Stimulated activated CD4-positive, alpha-beta T cell treated with anti-CD3 and anti-CD28 coated beads, Interleukin-1b, Interleukin-23, amount 100 ng/mL, for 4 hours (primary cell): Measurements from ENCODE around the gene TCF25.
"Not testable (repeated sequence)": the region's sequence is repeated elsewhere in the genome, so short reads cannot be mapped to it uniquely, and the experiment has no call there.

Experiments used
- DNase-seq, 2 donors: peaks; one replicate each; pipeline ENCODE4 v3.0.0-alpha.2; 2020; ENCODE audit warnings: low read depth in 2 of 2

Gene TCF25

DNA sequence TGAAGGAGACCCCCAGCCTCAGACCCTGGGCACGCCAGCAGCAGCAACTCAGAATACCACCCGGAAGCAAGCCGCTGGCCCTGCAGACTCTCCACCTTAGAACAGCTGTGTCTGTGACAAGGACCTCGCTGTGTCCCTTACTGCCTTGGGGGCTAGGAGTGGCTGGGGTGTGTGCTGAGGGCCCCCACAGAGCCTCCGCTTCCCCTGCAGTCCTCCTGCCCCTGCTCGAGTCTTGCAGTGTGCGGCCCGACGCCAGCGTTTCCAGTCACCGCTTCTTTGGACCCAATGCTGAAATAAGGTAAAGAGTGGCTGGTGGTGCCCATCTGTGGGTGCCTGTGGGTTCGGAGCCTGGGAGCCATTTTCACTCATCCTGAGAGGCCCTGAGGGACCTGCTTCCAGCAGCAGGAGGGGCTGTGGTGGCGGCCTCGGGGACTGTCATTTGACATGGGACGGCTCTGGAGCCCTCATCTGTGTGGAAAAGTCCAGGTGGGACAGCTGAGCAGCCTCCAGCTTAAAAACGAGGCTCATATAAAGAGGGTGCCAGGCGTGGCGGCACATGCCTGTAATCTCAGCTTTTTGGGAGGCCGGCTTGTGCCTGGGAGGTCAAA, 30.6 kb downstream of the TCF25 start:
- DNase-seq, result no peak

DNA sequence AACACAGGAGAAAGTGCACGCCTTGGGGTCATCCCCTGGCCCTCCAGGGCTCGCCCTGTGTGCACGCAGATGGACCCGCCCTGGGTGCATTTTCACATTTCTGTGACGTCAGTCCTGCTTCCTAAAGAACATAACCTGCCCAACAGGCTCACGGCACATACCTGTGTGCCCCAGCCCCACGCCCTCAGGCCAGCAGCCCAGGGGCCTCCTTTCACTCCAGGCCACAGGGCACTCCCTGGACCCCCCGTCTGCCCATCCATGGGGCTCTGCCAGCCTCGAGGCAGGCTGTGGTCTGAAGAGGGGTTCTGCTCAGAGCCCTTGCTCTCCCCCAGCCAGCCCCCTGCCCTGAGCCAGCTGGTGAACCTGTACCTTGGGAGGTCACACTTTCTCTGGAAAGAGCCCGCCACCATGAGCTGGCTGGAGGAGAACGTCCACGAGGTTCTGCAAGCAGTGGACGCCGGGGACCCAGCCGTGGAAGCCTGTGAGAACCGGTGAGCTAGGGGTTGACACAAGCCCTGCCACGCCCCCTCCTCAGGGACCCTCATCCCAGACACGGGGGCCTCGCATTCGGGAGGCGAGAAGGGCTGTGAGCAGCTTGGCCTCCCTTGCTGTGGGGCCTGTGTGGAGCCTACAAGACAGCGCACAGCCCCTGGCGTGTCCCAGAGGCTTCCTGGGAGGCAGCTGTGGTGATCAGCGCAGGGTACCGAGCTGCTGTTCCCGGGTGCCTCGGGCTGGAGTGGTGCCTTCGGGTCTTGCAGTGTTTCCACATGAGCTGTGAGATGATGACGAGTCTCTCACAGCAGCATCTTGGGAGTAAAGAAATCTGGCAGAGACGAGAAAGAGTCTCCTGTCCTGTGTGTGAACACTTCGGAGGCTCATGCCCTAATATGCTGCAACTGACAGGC, 31.5 kb downstream of the TCF25 start:
- DNase-seq, result no peak

DNA sequence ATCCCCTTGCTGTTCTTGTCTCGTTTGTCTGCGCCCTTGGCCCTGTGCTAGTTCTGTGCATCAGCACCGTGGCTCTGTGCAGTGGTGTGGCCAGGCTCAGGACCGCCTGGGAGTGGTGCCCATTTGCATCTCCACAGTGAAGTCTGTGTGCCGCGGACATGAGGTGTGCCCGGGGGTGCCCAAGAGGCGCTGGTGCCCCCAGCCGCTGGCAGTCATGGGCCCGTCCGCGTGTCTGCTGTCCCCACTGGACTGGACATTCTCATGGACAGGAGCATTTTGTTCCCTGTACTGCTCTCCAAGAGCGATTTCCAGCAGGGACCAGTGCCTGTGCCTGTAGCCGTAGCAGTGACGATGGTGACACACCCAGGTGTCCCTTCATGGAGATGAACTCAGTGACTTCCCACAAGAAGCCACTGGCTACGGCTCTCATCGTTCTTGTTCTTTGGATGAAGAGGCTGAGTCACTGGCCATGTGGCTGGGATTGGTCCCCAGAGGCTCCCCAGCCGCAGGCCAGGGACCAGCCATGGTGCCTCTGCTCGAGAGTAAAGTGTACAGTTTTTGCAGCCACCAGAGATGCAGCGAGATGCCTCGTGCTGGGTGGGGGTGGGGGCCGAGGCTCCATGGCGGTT, 32.2 kb downstream of the TCF25 start:
- no peak for DNase-seq

DNA sequence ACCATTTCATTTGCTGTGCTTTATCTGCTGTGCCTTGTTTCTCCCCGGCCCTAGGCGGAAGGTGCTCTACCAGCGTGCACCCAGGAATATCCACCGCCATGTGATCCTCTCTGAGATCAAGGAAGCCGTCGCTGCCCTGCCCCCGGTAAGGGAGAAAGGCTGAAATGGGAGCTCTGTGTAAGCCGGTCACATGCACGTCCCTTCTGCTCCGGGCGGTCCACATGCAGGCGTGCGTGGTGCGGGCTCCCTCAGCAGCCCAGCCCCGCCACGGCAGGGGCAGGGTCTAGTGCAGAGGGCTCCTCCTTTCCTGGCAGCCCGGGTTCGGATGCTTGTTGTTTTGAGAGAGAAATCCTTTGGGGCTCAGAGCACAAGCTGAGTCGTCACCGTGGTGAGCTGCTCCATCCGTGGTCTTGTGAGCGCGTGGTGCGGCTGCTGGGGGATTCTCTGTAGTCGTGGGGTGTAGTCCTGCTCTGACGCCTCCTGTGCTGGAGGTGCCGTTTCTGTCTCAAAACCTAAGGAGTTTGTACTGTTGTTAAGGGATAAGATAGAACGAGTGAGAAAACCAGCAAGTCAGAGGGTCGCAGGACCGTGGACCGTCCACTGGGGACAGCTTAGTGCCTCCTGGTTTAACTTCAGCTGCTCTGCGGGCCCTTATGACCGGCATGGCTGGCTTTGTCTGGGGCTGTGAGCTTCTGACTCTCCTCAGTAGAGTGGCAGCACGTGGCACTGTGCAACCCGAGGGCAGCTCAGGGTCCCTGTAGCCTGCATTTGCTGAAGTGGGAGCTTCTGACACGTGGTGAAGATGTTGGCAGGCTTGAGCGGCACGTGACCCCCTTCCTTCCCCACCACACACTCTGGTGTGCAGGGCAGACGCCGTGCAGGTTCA, 33.0 kb downstream of the TCF25 start:
- DNase-seq, result no peak

DNA sequence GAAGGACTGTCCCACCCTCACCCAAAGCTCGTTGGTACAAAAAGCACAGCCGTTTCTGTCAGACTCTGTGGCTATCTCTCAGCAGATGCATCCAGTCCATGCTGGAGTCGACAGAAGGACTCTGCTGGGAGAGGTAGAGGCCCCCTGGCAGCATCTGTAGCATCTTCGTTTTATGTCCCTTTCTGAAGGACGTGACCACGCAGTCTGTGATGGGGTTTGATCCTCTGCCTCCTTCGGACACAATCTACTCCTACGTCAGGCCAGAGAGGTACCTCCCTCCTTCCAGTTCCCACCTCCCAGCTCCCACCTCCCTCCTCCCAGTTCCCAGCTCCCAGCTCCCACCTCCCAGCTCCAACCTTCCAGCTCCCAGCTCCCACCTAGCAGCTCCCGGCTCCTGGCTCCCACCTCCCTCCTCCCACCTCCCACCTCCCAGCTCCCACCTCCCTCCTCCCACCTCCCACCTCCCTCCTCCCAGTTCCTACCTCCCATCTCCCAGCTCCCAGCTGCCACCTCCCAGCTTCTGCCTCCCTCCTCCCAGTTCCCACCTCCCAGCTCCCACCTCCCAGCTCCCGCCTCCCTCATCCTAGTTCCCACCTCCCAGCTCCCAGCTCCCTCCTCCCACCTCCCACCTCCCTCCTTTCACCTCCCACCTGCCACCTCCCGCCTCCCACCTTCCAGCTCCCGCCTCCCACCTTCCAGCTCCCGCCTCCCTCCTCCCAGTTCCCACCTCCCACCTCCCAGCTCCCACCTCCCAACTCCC, 33.8 kb downstream of the TCF25 start:
- DNase-seq, result no peak

DNA sequence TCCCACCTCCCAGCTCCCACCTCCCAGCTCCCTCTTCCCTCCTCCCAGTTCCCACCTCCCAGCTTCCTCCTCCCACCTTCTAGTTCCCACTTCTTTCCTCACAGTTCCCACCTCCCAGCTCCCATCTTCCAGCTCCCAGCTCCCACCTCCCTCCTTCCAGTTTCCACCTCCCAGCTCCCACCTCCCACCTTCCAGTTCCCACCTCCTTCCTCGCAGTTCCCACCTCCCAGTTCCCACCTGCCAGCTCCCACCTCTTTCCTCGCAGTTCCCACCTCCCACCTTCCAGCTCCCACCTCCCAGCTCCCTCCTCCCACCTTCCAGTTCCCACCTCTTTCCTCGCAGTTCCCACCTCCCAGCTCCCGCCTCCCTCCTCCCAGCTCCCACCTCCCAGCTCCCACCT, 34.8 kb downstream of the TCF25 start:
- DNase-seq, result no peak

DNA sequence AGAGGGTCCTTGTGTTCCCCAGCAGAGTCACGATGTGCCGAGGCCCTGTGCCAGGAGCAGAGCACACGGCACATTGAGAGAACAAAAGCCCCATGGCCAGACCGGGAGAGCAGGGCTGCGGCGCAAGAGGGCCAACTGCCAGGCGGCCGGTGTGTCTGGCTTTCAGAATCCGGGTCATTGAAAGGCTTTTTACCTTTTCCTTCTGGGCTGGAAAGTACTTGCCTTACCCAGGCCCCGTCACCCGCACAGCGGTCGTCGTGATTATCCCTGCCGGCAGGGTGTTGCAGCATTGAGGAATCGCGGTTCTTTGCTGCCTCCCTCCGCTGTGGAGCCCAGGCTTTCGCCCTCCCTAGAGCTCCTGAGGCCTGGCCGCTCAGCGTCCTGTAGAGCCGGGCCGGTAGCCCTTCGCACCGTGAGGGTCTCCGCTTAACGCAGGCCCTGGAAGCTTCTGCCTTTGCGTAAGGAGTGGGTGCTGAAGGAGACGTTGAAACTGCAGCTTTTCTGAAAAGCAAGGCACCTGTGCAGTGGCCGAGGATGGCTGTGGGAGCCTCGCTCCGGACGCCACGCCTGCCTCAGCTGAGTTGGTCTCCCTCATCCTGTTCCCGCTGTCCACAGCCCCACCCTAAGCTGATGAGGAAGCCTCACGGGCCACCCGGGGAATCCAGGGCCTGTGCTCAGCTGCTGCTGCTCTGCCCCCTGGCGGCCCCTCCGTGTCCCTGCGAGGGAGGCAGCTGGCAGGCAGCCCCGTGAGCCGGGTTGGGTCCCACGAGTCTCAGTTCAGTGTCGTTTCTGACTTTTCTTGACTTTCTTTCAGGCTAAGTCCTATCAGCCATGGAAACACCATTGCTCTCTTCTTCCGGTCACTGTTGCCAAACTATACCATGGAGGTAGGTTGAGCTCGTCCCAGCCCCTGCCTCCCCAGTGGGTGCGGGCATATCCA, 36.7 kb downstream of the TCF25 start:
- DNase-seq, result peak; percentile 53 to 67

DNA sequence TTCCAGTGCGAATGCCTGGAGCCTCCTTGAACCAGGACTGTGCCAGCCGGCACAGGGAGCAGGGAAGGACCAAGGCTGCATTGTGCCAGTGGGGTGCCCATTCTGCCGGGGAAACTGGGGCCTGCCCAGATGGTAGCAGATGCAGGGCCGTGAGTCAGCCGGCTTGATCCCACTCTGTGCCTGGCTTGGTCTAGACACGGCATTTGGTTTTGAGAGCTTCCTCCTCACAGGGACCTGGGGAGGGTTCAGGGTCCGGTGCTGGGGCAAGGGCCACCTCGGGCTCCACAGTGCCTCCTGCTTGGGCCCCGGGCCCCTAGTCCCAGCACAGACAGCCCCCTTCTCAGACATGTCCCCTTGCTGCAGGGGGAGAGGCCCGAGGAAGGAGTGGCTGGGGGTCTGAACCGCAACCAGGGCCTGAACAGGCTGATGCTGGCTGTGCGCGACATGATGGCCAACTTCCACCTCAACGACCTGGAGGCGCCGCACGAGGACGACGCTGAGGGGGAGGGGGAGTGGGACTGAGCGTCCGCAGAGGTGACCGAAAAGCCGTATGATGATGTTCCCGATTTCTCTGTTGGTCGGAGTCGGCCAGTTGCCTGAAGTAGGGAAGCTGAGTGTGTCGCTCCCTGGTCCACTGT, 37.4 kb downstream of the TCF25 start:
- no peak for DNase-seq

DNA sequence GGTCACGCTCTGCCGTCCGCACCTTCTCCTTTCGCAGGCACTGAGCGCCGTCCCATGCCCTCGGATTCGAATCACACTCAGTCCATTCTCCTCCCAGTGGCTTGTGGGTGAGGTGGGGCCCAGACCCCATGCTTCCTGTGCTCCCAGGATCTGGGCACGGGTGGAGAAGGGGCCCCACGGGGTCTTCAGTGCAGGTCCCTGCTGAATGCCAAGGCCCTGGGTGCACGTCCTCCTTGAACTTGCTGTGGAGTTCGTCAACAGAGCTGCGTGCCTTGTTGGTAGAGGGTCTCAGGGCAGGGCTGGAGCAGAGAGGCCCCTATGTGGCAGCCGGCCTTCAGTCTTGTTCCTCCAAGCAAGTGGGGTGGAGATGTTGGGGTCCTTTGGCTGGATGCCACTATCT, 38.0 kb downstream of the TCF25 start:
- no peak for DNase-seq

DNA sequence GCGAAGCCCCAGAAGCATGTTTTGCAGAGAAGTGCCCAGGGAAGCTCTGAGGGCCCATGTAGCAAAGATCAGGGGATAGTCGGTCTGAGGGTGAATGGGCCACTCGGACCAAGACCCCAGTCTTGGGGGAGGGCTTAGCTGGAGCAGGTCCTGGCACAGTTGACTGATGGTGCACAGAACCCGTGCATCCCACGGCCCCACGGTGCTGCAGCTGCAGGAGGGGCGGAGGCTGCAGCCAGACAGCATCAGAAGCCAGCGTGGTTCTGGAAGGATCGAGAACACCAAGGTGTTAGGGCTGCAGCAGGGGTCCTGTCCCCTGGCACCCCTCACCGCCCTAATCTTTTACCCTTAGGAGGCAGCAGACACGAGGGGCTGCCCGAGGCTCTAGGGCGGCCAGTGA, 38.8 kb downstream of the TCF25 start:
- DNase-seq, result no peak

DNA sequence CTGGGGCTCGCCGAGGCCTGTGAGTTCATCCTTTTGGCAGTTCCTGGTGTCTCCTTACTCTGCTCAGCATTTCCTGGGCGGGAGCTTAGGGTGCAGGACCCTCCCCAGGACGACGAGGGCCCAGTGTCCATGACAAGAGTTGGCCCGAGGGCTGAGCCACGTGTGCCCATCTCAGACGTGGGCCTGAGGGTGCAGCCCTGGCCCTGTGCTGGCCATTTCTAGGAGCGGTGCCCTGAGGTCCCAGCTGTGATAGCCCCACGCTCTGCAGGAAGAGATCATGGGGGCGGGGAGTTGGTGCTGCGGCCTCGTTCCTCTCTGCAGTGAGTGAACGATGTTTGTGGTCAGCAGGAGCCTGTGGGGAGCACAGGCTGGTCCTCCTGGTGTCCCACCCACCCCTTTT, 39.2 kb downstream of the TCF25 start:
- DNase-seq, result no peak

DNA sequence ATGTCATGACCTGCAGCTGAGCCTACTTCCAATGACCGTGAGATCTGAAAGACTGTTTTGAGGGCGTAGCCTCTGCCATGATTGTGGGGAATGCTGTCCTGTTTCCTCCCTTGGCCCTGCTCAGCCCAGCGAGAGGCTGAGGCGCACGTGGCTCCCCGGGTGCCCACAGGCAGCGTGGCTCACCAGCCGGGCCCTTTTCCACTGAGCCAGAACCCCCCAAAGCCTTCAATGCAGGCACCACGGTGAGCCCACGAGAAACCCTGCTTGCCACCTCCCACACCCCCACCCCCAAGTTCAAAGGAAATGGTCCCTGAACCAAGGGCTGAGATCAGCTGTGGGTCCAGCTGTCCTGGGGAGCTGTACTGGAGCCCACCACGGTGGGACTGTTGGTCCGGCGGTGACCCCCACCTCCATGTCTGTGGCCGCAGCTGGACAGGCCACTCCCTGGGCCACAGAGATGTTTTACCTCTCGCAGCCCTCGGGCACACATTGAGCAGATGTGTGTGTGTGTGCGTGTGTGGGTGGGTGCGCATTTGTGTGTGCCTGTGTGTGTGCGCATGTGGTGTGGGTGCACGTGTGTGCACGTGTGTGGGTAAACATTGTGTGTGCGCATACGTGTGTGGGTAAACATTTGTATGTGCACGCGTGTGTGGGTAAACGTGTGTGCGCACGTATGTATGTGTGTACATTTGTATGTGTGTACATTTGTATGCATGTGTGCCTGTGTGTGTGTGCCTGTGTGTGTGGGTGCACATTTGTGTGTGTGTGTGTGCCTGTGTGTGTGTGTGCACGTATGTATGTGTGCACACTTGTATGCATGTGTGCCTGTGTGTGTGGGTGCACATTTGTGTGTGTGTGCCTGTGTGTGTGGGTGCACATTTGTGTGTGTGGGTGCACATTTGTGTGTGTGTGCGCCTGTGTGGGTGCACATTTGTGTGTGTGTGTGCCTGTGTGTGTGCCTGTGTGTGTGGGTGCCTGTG, 40.3 kb downstream of the TCF25 start:
- DNase-seq, result no peak

DNA sequence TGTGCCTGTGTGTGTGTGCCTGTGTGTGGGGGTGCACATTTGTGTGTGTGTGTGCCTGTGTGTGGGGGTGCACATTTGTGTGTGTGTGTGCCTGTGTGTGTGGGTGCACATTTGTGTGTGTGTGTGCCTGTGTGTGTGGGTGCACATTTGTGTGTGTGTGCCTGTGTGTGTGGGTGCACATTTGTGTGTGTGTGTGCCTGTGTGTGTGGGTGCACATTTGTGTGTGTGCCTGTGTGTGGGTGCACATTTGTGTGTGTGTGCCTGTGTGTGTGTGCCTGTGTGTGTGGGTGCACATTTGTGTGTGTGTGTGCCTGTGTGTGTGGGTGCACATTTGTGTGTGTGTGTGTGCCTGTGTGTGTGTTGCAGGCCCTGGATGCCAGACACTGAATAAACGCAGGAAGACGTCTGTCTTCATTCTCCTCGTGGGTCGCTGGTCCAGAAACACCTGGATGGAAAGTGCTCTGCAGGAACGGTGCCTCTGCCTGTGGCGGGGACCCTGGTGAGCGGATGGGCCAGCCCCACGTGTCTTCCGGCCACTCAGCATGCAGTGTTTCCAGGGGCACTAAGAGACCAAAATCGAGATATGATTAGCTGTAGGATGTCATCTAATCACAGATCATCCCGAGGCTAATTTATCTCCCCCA, 41.4 kb downstream of the TCF25 start:
- not testable (repeated sequence) for DNase-seq

DNA sequence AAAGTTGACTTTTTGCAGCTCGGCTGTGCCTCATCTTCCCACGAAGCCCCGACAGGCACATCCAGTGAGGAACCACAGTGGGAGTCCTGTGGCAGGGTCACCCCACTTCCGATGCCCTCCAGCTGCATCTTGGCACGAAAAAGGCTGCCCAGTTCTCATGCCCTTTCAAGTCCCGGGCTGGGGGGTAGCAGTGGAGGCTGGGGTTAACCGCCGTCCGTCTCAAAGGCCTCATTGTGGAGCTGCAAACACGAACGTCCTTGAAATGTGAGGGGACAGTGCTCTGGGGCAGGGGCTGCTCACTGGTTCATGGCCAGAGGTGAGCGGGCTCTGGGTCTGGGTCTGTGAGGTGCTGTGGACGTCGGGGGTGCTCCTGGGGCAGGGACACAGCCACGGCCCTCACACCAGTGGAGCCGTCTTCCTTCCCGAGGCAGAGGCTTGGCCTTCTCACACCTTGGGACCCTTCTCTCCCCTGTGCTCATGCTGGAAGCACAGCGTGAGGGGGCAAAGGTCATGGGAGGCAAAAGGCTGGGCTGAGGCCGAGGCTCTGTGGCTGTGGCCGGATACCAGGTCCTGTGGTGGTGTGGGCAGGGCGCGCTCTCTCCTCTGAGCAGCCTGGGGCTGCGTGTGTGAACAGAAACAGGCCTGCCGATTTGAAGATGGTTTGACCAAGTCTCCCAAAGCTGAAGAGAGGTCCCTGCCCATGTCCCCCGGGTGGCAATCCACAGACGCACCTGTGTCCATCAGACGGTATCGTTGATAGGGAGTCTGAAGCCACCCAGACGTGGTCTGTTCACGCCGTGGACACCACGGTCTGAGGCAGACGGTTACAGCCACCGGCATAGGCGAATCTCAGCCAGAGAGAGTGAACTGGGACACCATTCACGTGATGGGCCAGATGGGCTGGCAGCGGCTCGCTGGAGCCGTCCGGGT, 42.2 kb downstream of the TCF25 start:
- DNase-seq, result no peak

DNA sequence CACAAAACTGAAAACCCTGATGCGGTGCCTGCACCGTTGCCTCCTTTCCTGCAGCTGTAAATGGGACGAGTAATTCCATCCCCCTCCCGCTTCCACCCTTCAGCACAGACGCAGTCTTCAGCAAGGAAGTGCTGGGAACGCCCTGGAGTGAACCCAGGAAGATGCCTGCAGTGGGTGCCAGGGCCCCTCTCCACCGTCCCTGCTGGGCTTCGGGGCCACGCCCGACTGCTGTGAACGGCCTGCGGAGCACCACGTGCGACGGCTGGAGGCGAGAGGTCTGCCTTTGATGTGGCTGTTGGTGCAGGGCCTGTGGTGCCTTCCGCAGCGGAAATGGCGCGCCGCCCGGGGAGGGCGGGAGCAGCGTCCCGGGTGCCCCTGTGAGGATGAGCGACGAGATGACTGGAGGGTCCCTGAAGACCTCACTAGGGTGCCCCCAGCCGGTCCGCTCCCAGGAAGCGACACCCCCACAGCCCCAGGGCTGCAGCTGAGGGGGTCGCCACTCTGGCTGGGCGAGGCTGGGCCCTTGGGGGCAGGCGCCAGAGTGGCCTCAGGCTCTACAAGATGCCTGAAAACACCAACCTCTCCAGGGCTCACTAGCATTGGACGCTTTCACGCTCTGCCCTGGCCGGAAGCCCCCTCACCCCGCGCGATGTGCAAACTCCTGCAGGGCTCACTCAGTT, 44.5 kb downstream of the TCF25 start:
- peak; percentile 34 to 53 for DNase-seq
